Peyer's patch (tissue), 4 donors: ENCODE data around the gene NFKBIE.

ENCODE experiments used
- CTCF ChIP-seq, 6 experiments: fragments of 450-650 bp in 4 of 6; fragments of 200-600 bp in 2 of 6; sonication (generic) in 1 of 6; IDR thresholded peaks; one replicate each; pipeline ENCODE4 v1.5.1; 2017 to 2019; ENCODE audit warnings: antibody characterized with exemption in 6 of 6, mild to moderate bottlenecking in 3 of 6, moderate library complexity in 1 of 6
- POLR2A ChIP-seq, 2 donors: fragments of 450-650 bp; IDR thresholded peaks; one replicate each; pipeline ENCODE4 v1.5.1; 2017; ENCODE audit warnings: antibody characterized with exemption in 2 of 2, mild to moderate bottlenecking in 2 of 2, moderate library complexity in 2 of 2

GRCh38 chr6:44302856-44303255 lies 37.5 kb upstream of the NFKBIE start:
- TF ChIP-seq CTCF (IDR thresholded peaks at IDR 0.05) (no peak), POLR2A (IDR thresholded peaks at IDR 0.05) (no peak)
